Measurements from ENCODE around the gene TTLL1.
"Not testable (repeated sequence)": the region's sequence is repeated elsewhere in the genome, so short reads cannot be mapped to it uniquely, and the experiment has no call there.

TTLL1 gene

DNA sequence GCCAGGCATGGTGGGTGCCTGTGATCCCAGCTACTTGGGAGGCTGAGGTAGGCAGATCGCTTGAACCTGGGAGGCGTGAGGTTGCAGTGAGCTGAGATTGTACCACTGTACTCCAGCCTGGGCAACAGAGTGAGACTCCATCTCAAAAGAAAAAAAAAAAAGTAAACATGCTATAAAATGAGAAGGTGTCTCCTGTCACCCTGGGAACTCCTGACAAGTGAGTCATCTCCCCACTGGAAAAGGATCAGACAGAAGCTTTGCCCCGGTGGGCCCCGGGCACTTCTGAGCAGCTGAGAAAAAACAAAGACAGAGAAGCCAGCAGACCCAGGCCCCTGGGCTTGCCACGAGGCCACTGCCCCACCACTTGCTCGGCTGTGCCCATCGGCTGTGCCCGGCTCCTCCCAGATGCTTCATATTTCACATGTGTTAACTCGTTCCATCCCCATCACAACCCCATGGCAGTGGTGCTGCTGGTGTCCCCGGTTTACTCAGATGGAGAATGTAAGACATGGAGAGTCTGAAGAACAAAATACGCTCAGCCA lies 22.3 kb downstream of the TTLL1 start:
- no peak for DNase-seq (ENCODE audit: low spot score)

DNA sequence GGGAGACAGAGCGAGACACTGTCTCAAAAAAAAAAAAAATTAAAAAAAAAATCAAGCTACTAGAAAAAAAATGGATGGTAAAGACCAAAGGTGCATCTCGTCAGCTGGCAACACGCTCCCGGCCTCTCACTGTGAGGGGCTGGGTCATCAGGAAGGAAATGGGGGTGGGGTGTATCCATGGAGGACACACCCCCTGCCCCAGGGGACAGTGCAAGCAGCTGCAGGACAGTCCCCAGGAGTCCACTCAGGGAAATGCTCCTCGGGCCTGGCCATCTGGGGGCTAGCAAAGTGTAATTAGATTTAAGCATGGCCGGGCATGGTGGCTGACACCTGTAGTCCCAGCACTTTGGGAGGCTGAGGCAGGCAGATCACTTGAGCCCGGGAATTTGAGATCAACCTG lies 23.1 kb downstream of the TTLL1 start:
- DNase-seq (ENCODE audit: low spot score): no peak

DNA sequence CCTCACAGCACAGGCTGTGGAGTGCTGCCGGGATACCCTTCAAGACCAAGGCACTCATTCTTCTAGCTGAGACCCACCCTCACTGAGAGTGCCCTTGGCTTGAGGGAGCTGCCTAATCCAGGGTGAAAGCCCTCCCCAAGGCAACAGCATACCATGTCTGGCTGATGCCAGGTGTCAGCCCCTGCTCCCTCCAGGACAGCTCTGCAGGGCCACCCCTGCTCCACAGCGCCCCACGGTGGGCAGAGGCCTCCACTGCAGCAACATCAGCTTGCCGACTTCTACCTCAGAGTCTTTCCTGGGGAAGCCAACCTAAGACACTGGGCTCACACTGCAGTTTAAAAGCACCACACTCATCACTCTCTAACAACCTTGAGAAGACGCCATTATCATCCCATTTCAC lies 29.0 kb downstream of the TTLL1 start:
- no peak for DNase-seq (ENCODE audit: low spot score)

DNA sequence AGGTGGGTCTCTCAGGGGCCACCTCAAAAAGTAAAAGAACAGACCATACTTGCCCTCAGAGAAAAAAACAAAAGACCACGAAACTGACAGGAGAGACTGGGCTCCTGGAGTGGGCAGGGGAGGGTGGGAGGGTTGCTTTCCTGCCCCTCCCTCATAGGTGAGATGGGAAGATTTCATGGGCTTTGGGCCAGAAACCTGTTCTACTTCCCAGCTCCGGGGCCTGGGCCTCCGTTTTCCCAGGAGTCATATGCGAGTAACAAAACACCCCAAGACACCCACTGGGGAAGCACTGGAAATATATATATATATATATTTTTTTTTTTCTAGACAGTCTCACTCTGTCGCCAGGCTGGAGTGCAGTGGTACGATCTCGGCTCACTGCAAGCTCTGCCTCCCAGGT lies 31.6 kb downstream of the TTLL1 start:
- DNase-seq (ENCODE audit: low spot score): no peak

DNA sequence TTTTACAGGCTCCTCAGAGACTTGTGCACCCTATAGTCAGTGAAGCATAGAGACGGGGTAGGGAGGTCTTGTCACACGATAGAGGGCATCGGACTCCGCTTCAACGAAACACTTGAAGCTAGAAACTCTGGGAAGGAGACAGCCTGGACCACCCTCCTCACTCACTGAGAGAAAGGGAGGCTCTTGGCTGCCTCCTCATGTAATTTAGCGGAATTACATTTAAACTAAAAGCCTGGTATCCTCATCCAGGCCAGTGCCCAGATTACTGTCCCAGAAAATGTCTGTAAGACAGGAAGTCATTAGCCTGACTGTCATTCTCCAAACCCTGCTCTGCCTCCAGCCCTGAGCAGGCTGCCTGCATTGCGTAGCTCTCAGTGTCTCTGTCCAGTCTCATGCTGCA lies 36.0 kb downstream of the TTLL1 start:
- DNase-seq (ENCODE audit: low spot score): no peak

DNA sequence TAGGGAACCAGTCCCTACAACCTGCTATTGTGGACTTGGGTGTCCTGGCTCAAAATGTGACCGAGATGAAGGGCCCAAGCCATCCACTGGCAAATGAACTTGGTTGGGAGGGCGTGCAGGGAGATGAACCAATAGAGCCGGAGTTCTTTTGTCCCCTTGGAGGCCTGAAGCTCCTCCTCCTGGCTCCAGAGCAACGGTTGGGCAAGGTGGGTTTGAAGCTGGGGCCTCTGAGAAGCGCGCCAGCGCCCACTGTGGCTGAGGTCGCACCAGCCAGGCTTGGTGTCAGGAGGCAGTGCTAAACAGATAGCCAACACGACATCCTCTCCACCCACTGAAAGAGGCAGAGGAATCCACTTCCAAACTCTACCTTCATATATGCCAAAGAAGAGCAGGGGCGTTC lies 38.2 kb downstream of the TTLL1 start:
- DNase-seq (ENCODE audit: low spot score): no peak

DNA sequence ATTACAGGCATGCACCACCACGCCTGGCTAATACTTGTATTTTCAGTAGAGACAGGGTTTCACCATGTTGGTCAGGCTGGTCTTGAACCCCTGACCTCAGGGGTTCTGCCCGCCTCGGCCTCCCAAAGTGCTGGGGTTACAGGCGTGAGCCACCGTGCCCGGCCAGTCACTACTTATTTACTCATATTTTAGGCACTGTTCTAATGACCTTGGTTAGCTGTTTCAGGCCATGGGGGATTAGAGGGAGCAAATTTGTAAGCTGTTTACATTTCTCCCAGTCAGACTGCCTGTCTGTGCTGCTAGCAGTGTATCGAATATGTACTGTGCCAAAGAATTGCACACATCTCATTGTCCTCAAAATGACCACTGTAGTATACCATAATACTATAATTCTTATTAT lies 41.6 kb downstream of the TTLL1 start:
- no peak for DNase-seq (ENCODE audit: low spot score)

DNA sequence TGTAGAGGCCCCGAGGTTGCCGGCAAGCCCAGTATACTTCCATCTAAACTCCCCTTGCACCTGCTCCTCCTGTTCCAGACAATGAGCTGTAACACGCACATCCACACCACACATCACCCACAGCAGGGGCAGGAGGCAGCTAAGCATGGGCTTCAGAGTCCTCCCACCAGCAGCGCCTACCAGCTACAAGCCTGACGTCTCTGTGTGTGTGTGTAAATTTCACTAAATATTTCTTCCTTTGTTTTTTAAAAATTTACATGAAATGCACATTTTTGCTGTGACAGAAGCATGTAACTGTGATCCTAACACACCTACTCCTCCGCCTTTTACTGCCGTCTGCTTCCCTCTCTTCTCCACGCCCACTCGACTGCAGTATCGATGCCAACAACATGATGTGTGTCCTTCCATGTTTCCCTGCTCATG lies 44.9 kb downstream of the TTLL1 start:
- no peak for DNase-seq (ENCODE audit: low spot score)

DNA sequence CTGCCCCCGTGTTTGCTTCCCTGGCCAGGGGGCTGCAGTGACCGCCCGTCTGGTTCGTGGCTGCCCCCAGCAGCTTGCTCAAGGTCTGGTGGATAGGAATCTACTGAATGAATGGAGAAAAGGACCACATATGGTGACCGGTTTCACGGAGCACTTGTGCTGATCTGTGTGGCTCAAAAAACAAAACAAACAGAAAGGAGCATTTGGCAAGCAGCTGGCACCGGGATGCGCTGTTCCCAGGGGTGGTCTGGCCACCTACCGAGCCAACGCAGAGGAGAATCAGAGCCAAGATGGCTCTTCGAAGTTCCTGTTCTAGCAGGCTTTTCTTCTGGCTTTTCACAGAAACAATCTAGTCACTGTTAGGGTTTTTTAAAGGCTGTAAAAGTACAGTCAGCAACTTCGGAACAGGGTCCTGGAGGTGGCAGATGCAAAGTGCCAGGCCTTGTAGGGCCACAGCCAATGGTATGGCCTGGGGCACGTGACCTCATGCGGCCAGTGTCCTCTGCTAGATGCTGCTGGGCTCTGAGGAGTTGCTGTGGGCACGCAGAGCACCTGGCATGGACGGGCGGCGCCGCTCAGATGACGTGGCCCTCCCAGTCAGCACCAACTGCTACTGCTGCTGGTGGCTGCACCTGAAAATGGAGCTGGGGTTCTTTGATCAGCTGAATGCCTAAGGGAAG lies 47.0 kb downstream of the TTLL1 start:
- no peak for DNase-seq (ENCODE audit: low spot score)

DNA sequence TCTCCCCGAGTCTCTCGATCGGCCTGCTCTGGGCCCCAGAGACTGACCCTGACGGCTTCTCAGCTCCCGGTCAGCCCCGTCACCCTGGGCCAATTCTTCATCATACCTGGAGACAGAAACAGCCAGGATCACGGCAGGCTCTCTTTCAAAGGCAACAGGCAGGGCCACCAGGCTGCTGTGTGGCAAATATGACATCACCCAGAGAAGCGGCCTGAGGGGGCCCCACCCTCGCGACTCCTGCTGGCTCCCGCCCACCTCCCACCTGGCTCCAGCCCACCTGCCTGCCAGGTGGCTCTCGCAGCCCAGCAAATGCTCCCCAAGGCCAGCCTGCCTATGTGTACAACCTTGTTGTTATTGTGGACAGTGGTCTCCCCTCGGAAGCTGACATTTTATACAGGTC lies 49.4 kb downstream of the TTLL1 start:
- DNase-seq (ENCODE audit: low spot score): no peak

DNA sequence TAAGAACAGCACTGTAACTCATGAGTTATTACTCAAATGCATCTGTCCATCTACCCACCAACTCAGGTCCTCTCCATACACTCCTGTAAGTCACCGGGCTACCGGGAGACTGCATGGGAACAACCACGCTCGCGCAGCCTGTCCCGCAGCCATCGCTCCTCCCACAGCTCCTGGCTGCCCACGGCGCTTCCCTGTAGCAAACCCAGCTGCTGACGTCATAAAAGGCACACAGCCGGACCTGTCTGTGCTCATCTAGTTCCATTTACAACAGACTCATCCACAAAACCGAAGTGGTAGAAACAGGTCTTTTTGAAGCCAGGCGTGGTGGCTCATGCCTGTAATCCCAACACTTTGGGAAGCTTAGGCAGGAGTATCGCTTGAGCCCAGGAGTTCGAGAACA lies 50.9 kb downstream of the TTLL1 start:
- no peak for DNase-seq (ENCODE audit: low spot score)

DNA sequence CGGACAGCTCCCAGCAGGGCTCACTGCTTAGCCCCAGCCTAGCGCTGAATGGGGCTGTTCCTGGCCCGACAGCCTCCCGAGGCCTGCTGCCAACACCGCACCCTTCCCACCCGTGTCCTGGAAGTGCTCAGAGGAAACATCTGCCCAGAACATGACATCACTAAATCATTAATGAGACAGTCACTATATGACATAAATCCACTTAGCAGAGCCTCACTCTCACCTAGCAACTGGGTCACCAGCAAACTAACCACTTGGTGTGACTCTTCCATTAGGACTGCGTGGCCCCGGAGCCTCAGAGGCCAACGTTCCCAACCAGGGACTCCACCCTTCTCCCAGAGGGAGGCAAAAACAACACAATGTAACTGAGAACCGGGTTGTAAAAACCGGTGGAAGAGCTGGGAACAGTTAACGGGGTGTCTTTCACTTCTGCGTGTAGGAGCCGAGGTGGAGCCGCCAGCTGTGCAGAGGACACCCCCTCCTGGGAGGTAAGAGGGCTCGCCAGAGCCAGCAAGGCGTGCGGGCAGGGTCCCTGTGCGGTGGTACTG lies 52.8 kb downstream of the TTLL1 start:
- DNase-seq (ENCODE audit: low spot score): no peak

DNA sequence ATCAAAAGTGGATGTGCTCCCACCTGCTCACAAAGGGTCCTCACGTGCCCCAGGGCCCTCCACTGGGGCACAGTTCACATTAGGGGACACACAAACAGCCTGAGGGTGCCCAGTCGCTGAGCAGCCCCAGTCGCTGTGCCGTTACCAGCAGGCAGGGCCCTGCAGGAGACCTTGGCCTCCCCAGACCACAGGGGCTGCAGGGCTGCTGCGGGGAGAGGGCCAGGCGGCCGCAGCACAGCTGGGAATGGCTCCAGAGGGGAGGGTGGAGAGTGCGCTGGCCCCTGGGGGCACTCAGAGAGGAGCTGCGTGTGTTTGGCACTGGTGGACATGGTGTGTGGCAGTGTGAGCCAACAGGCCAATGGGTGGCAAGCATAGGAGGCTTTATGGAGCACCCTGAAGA lies 53.9 kb downstream of the TTLL1 start:
- DNase-seq (ENCODE audit: low spot score): no peak

DNA sequence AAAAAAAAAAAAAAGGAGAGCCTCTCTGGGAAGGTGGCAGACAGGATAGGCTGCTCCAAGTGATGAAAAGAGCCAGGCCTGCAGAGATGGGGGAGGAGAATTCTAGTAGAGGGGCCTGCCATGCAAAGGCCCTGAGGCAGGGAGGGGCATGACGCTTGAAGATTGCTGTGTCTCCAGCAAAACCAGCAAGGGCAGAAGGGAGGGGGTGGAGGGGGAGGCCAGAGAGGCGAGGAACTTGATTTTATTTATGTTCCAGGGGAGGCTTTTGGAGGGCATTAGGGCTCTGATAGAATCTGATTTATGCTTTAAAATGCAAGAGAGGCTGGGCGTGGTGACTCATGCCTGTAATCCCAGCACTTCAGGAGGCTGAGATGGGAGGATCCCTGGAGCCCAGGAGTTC lies 57.6 kb downstream of the TTLL1 start:
- DNase-seq (ENCODE audit: low spot score): no peak

DNA sequence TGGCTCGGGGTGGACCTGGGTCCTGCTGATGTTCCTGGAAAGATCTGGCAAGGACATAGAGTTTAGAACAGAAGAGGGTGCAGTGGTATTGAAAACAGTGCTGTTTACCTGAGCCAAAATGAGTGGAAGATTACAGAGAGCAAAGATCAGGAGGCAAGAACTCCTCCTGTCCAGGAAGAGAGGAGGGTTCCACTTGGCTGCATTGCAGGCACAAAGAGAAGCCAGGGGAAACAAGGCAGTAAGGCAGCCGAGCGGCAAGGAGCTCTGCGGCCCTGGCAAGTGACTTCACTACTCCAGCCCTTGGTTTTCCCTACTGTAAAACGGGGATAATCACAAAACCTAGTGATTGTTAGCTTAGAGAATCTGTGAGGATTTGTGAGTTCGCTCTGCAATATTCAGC lies 70.6 kb downstream of the TTLL1 start:
- DNase-seq (ENCODE audit: low spot score): no peak

DNA sequence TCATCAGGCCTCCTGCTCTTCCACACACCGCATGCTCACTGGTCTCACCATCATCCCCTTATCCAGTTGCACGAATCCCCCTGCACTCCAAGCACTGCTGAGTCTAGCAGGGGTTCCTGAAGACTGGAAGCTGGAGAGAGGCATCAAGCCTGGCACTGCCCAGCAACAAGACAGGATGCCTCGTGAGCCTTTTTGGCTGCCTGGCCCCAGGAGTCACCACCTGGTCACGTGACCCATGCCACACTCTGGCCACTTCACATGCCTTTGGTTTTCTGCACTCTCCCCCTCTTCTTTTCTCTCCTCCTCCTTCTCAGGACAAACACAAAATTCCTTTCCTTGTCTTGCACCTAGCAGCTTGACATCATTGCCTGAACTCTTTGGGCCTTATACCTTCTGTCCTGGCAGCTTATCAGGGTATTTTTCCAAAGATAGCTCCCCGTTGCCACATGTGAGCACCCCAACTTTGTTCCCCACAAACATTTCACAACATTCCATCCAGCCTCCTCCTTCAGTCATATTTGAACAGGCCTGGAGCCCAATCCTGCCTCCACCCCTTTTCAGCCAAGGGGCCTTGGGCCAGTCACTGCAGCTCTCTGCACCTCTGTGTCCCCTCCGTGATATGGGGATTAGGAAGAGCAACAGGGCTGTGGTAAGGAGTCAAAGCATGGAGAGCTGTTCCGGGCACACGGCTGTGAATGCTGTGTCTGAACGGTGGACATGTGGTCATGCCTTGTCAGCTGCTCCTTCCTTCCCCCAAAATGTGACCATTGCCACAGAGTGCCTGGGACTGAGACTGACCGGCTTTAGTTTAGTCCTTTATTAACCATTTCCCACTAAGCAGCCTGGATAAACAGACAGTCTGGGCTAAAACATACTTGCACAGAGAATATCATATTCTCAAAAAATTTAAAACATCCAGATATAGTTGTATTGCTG lies 71.4 kb downstream of the TTLL1 start:
- DNase-seq (ENCODE audit: low spot score): no peak

DNA sequence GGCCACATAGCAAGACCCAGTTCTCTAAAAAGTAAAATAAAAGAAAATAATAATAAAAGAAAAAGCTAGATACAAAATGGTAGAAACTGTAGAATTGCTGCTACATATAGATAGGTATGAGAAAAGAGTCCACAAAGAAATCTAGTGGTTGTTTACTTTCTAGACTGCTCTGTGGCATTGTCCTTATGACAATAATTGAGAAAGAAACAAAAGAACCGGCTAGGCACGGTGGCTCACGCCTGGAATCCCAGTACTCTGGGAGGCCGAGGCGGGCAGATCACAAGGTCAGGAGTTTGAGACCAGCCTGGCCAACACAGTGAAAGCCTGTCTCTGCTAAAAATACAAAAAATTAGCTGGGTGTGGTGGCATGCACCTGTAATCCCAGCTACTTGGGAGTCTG lies 73.0 kb downstream of the TTLL1 start:
- DNase-seq (ENCODE audit: low spot score): not testable (repeated sequence)

DNA sequence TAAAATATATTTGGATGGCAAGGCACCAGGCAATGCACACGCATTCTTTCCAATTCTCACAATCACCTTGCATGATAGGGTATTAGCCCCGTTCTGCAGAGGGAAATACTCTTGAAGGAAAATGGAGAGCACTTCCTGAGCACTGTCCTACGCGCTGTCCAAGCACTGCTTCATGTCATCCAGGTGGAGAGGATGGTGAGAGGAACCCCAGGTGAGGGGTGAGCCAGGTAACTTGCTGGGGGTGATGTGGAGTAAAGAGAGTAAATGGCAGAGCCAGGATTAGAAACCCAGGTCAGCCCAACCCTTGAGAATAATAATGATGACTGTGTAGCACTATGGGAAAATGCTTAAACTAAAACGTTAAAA lies 73.5 kb downstream of the TTLL1 start:
- no peak for DNase-seq (ENCODE audit: low spot score)

DNA sequence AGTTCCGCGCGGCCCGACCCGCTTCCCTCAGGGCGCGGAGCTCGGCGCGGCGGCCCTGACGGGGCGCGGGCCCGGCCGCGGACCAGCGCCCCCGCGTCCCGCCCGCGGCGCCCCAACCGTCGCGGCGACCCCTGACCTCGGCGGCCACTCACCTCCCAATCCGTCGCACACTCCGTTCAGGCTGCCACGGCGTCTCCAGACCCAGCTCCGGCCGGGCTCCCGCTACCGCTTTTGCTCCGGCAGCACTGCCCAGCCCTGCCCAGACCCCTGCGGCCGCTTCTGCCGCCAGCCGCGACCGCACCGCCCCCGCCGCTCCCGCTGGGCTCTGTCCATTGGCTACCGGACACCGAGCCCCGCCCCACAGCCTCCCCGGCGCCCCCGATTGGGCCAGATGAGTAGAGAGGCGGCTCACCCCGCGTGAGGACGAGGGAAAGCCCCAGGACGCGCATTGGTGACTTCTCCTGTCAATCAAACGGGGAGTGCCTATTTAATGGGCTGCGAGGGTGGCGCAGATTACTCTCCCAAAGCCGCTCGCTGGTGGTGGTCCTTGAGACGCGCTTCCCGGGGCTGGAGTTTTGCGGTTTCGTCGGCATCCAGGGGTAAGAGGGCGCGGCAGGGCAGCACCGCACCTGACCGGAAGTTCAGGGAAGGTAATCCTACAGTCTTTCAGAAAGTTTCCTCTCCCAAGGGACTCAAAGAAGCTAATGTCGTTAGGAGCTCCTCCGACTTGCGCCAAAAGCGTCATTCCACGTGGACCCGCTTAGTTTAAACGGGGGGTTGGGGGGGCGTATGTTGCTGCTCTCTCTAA lies 74.1 kb downstream of the TTLL1 start, which contains the start of gene PACSIN2:
Gene PACSIN2 (minus strand): TSS at position 281 of the 808 bp plus-strand sequence. CDS start 103,069 bp downstream, outside the sequence.
- DNase-seq (ENCODE audit: low spot score): peak; percentile 97

DNA sequence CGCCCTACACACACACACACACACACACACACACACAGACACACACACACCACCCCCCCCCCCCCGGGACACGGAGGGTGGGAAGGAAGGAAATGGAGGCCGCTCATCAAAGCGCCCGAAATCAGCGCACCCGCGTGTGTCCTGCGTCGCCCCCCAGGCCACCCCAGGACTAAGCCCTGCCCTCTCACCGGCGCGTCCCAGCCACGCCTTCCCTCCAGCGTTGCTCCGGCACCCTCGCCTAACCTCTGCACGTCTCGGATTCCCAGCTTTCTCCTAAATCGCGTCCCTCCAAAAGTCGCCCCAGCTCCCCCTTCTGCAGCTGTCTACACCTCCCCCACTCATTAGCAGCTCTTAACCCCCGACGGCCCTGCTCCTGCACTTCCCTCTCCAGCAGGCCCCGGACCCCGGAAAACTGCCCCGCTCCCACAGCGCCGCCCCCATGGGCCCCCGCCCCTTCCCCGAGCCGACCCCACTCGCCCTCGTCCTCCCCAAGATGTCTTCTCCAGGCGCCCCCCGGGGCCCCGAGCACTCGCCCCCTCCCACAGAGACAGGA lies 74.8 kb downstream of the TTLL1 start:
- DNase-seq (ENCODE audit: low spot score): no peak

Measured in pons (tissue), 1 donor.